ENCODE results near the gene HECW1. TPM values are rescaled to one million over a fixed set of nuclear protein-coding genes. Genes with fewer than 3 reads are reported as not detected.

HECW1 gene
- total RNA-seq, 1 experiment from 2014 or later = 21.6 TPM

DNA sequence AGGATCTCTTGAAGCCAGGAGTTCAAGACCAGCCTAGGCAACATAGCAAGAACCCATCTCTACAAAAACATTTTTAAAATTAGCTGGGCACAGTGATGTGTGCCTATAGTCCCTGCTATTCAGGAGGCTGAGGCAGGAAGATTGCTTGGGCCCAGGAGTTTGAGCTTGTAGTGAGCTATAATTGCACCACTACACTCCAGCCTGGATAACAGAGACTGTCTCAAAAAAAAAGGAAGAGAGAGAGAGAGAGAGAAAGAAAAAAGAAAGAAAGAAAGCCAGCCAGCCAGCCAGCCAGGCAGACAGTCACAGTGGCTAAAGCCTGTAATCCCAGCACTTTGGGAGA lies 375.3 kb downstream of the HECW1 start:
- no peak for DNase-seq (ENCODE audit: extremely low read depth, low read depth)

DNA sequence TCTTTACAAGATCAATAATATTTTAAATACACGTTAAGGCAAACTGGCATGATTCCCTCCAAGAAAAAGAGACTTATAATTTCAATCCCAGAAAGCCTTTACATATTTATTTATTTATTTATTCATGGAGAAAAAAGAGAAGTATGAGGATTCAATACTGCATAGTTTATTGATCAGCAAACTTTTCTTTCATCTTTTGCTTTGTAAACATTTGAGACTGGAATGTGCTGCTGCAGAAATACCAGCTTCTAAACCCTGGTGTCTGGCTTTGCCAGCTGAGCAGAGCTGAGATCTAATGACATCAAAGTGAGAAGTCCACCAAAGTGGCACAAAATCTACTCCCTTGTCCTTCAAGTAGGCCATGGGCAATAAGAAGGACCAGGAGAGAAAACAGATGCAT lies 376.8 kb downstream of the HECW1 start:
- no peak for DNase-seq (ENCODE audit: extremely low read depth, low read depth)

DNA sequence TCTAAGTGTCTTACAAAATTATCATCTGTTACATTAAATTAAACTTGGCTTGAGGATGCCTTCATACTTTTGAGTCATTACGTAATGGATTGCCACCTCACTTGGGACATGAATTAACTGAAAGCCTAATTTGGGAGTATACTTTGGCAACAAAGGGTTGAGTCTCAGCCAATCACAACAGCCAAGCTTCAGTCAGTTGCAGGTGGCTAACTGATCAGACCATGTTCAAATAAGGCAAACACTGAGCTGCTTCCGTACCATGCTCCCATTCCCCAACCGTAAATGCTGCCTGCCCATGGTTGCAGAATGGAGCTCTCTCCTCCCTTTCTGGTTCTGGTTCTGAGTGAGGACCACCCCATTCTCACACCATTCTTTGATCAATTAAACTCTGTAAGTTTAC lies 377.6 kb downstream of the HECW1 start:
- no peak for DNase-seq (ENCODE audit: extremely low read depth, low read depth)

DNA sequence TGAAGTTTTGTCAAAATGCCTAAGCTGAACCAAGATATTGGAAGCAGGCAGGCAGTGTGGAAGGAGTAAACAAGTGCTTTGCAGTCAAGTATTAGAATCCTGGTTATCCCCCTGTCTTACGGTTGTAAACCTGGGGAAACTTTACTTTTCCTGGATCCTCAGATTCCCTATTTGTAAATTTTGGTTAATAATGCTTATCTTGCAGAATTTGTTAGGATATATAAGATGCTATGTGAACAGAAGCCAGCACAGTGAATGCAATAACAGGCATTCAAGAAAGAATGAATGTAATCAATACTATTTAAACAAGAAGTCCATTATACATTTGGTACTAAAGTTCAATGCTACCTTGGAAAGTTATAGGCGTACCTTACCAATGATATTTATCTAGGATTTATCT lies 378.7 kb downstream of the HECW1 start:
- DNase-seq (ENCODE audit: extremely low read depth, low read depth) = no peak

DNA sequence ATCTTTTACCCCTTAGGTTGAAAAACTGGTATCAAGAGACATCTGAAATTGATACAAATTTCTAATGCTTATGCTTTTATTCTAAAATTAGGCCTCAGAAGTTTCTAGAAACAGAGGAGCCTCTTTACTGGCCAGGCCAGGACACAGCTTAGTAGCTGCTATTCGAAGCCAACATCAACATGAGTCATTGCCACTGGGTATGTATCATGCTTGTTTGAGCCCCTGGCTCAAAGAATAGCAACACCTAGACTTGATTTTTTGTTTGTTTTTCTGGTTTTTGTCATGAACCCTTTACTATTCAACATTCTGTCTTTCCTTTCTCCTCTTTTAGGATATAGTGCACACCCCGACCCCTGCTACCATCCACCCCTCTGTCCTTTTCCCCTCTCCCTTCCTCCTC lies 379.5 kb downstream of the HECW1 start:
- peak; percentile 9 for DNase-seq (ENCODE audit: extremely low read depth, low read depth)

DNA sequence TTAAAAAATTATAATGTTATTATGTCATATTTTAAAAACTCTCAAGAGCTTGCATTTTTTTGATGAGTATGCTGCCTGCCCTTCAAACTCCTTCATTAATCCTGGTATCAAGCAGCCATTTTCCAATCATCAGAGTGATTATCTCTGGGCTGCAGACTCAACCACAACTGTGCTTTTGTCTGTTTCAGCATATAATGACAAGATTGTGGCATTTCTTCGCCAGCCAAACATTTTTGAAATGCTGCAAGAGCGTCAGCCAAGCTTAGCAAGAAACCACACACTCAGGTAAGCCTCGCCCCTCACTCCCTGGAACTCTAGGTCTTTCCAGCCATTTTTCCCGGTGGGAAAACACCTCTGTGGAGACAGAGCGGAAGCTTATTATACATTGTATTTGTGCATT lies 380.4 kb downstream of the HECW1 start:
- DNase-seq (ENCODE audit: extremely low read depth, low read depth) = no peak

DNA sequence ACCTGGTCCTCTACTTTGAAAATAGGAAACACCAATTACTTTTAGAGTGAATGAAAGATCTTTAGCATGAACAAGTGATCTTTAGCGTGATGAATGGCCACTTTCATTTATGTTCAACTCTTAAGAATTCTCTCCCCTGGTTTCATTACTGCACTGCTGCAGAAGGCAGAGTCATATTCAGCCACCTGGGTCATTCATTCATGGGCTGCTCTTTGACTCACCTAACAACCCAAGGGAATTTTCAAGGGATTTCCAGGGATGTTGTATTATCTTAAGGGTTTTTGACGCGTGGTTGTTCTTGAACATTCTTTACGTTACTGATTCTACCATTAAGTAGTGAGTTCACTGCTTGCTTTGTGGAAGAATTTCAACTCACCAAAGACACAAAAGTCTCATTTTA lies 383.1 kb downstream of the HECW1 start:
- no peak for DNase-seq (ENCODE audit: extremely low read depth, low read depth)

DNA sequence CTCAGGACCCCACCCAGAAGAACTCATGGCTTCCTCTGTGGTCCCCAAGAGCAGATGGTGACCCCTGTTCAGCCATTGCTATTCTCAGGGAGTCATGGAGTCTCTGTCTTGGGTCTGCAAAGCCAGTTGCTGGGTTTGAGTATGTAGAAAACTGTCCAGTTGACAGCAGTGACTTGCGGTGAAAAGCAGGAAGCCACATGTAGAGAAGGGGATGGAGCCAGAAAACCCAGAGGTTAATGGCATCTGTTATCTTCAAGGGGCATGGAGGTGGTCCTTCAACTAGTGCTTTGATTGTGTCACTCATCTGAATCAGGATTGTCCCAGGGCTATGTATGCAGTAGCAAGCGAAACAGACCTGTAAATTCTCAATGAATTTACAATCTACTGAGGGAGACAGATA lies 384.1 kb downstream of the HECW1 start:
- no peak for DNase-seq (ENCODE audit: extremely low read depth, low read depth)

DNA sequence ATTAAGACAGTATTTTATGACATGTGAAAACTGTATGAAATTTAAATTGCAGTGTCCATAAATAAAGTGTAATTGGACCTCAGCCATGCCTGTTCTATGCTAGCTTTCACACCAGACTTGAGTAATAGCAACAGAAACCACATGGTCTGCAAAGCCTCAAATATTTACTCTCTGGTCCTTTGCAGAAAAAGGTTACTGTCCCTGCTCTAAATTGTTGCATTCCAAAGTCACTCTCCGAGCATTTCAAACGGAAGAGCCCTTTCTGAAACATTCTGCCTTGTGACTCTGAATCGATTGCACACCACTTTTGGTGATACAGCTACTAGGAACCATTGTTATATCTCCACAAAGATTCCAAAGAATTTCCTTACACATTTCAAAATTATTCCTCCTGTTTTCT lies 389.4 kb downstream of the HECW1 start:
- DNase-seq (ENCODE audit: extremely low read depth, low read depth) = no peak

DNA sequence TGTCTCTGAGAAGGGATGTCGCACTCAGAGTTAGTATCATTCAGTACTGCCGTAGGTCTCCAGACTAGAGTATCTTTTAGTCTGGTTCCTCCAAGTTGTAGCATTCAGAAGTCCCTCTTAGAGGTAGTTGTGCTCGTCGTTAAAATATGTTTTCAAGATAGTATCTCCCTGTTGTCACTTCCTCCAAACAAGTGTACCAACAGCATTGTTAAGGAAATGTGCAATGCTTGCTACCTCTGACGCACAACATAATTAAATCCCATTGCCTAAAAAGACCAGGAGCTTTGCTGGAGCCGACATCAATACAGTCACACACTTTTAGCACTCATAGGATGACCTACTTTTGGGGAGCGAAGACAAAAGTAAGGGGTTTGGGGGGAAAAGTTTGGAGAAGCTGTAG lies 390.5 kb downstream of the HECW1 start:
- DNase-seq (ENCODE audit: extremely low read depth, low read depth) = no peak

DNA sequence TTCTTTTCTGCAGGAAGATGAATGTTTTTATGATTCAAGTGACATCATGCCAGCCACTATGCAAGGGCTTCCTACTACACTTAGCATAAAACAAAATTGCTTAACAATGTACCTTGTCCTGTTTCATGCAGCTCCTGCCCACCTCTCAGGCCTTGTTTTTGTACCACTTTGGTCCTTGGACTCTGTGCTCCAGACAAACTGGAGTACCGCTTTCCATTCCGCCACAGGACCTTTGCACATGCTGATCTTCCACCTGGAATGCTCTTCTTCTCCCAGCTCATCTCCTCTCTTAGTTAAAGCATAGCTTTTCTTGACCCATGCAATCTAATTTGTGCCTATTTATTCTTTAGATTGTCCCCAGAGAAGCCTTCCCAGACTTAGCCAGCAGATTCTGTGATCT lies 393.0 kb downstream of the HECW1 start:
- DNase-seq (ENCODE audit: extremely low read depth, low read depth) = no peak

DNA sequence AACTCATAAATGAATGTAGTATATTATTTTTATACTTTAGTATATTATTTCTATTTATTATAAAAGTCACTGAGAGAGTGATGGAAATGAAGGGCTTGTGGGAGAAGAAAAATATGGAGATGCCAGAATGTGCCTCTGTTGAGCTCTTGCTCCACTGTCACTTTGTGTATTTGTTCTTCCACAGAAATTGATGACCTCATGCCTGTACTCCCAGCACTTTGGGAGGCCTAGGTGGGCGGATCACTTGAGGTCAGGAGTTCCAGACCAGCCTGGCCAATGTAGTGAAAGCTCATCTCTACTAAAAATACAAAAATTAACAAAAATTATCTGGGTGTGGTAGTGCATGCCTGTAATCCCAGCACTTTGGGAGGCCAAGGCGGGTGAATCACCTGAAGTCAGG lies 394.0 kb downstream of the HECW1 start:
- no peak for DNase-seq (ENCODE audit: extremely low read depth, low read depth)

DNA sequence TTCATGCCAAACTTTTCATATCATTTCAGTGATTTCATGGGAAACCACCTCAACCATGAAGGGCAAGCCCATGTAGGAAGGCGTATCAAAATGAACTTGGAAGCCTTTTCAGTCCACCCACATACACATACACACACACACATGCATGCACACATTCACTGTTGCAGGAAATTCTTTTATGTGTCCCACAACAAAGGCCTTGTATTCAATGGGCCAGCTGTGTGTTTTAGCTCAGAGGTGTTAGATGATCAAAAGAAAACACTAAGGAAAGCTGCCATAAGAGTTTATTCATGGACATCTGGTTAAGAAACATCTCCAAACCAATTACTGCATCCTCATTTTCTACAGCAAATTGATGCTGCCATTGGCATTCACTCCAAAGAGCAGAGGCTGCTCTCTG lies 396.0 kb downstream of the HECW1 start:
- DNase-seq (ENCODE audit: extremely low read depth, low read depth) = no peak

DNA sequence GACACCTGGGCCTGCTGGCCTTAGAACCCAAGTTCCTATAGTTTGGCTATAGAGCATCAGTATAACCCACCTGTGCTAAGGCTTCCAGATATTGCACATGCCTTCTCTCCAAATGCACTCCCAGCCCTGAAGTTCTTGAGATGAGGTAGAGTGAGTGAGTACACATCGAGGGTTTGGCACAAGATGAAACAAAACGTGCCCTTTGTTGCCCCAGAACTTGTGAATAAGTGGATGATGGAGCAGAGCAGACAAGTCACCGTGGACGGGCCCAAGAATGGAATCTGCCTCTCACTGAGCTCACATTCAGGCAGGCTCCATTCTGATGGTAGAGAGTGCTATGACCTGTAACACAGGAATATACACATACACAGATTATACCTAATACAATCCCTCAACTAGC lies 397.5 kb downstream of the HECW1 start:
- DNase-seq (ENCODE audit: extremely low read depth, low read depth) = no peak

DNA sequence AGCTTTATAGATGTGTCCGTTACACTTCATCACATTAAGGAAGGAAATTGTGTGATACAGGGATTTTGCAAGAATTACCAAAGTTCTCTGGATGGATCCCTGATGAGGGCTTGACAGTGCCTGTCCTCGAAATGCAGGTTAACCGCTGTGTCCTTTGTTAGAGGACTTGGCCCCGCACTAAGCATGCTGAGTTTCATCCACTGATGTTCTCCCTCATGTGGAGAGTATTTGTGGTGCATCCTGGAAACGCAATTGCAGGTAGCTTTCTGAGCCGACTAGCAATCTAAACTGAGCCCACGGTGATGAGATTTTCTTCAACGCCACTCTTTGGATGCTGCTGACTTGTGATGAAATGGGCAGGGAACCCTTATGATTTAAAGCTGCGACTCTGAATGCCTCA lies 398.6 kb downstream of the HECW1 start:
- no peak for DNase-seq (ENCODE audit: extremely low read depth, low read depth)

DNA sequence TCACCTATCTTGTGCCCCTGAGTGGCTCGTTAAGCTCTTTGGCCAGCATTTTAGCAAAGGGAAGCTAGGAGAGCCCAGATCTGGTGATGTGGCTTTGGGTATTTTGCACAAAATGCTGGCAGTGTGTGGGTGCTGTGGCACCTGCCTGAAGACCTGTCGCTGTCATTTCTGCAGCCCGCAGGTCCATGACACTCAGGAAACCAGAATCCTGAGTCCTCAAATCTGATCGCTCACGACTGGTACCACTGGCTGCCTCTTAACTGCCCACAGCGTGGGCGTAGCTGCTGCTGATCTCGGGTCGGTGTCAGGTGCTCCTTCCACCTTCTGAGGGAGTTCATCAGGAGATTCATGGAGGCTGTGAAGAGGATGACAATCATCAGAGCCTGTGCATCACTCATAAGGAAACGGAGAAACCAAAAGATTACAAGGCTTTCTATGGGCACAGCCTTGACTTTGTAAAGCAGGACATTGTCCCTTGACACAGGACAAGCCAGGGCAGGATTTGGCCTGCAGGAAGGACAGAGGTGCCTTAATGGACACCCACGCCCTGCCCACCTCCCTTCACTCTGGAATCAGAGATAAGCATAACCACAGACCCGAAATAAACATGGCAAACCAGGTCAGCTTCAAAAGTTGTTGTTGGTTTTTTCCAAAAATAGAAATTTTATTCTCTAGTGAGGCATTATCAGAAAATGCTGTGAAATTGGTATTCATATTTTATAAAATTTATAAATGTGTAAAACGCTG lies 399.5 kb downstream of the HECW1 start:
- no peak for DNase-seq (ENCODE audit: extremely low read depth, low read depth)

DNA sequence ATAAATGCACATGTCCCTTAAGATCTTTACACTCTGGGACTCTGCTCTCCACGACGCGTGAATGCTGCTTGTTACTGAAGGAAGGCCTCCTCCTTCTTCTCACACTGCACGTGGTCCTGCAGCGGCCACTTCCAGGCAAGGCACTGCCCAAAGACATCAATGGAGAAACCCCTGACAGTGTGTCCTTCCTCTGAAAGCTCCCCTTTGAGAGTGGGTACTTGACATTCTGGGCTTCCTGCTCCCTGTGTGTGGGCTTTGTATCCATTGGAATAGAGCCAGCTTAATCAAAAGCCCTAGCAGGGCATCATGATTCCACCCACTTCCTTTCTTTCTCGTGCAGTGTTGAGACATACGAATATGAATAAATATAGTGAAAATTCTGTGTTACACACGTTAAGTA lies 400.8 kb downstream of the HECW1 start:
- DNase-seq (ENCODE audit: extremely low read depth, low read depth) = no peak

DNA sequence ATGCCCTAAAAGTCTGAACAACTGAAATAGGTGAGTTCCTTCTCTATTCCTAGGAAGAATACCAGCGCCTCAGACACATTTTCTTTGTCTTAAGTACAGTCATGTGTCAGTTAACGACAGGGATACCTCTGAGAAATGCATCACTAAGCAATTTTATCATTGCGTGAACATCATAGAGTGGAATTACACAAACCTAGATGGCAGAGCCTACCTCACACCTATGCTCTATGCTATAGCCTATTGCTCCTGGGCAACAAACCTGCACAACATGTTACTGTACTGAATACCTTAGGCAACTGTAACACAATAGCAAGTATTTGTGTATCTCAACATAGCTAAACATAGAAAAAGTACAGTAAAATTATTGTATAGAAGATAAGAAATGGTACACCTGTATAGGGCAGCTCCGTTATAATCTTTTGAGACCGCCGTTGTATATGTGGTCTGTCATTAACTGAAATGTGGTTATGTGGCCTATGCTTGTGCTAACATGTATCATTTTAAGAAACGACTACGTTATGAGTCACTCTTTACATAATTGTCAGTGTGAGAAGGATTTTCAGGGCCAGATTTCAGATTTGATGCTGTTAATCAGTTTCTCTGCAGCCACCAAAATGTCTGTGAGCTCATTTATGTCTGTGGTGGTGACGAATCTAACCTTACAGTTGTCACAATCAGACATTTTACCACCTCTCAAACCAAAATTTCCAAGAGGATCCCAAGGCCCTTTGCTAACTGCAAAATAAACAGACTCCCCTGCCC lies 404.3 kb downstream of the HECW1 start:
- no peak for DNase-seq (ENCODE audit: extremely low read depth, low read depth)

DNA sequence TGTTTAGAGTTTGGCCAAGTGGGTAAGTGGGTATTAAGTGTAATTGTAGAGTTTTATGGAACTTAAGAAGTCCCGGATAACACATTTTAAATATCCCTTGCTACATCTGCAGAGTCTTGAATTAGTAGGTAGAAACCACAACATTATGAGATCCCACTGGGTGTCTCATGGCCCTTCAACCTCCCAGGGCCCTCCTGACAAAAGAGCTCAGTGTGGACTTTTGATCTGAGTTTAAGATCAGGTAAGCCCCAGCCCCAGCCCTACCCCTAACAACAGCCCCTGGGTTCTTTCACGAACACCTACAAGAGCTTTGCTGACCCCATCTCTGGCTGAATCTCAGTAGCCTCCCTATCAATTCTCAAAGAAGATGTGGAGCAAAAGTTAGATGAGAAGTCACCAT lies 405.0 kb downstream of the HECW1 start:
- DNase-seq (ENCODE audit: extremely low read depth, low read depth) = no peak

DNA sequence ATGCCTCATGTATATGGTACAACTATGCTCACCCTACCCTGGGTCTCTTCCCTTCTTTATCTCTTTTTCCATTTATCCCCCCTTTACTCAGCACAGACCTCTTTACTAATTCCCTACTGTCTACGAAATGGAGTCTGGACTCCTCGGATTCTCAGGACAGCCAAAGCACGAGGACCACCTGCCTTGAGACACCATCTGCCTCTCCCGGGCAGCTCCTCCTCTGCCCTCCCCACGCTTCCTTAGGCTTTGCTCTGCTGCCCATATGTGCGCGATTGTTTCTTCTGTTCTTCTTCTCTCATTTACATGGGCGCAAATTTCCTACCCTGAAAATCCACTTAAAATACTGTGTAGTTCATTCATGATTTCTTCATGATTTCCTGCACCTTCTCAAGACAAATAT lies 407.8 kb downstream of the HECW1 start:
- no peak for DNase-seq (ENCODE audit: extremely low read depth, low read depth)

DNA sequence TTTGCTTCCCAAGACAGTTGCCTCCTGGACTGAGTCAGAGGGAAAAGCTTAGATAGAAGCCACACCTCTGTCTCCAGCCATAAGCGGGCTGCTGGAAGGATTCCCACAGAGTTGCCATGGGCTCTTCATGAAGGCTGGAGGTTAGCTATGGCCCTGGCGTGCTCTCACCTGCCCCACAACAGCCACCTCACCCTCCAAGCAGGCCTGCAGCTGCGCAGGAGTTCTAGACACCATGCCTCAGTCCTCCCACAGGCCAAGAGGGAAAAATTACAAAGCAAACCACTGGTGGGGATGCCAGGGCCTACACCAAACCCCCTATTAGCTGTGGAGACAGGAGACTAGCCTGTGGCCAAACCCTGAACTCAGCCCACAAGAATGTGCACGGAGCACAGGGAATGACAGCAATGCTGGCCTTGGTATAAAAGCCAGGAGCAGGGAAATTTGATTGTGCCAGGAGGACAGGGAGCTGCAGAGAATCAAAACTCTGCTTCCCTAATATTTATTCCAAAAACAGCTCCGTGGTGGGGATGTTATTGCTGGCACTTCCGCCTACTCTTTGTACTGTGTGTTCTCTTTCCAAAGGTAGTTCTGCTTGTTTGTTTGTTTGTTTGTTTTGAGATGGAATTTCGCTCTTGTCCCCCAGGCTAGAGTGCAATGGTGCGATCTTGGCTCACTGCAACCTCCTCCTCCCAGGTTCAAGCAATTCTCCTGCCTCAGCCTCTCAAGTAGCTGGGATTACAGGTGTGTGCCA lies 410.1 kb downstream of the HECW1 start:
- DNase-seq (ENCODE audit: extremely low read depth, low read depth) = no peak
